H1 (cell line): Measurements from ENCODE around the gene FGF10. TPM values are rescaled to one million over a fixed set of nuclear protein-coding genes. Genes with fewer than 3 reads are reported as not detected.

Experiments used
- CTCF ChIA-PET: fragments of 300-600 bp; sonication (Branson Sonifier 250); formaldehyde crosslinking; loops from one replicate; lab custom pipeline; 2021; ENCODE audit not compliant: partially characterized antibody; lab: Charles Lee
- POLR2A ChIA-PET: fragments of 300-600 bp; sonication (Branson Sonifier 250); formaldehyde crosslinking; loops from one replicate; lab custom pipeline; 2021; ENCODE audit warnings: inconsistent platforms; ENCODE audit not compliant: partially characterized antibody; lab: Charles Lee
- DNase-seq, 2 experiments: peaks; one replicate each; pipeline versions ENCODE4 v3.0.0 to v3.0.0-alpha.2; 2010 to 2022; ENCODE audit warnings: low spot score in 2 of 2, low read depth in 1 of 2, mixed read lengths in 1 of 2
- FAIRE-seq: peaks from 2 replicates; lab custom pipeline; 2011; peaks lifted over from hg19 to GRCh38; lab: Jason Lieb, UNC
- H2AFZ ChIP-seq: 2 replicates; pipeline ENCODE4 v1.8.1; 2012; ENCODE audit warnings: low read length, inconsistent platforms
- H2AK5ac ChIP-seq: 2 replicates; pipeline ENCODE4 v1.6.1; 2013; ENCODE audit warnings: low read depth, low read length
- H2BK120ac ChIP-seq: replicated peaks from 2 replicates; pipeline ENCODE3; 2013; ENCODE audit warnings: low read depth, low read length, inconsistent platforms
- H2BK12ac ChIP-seq: 2 replicates; pipeline ENCODE4 v1.6.1; 2013; ENCODE audit warnings: low read depth, low read length
- H2BK15ac ChIP-seq: 2 replicates; pipeline ENCODE4 v1.6.1; 2013; ENCODE audit warnings: low read length
- H2BK20ac ChIP-seq: 2 replicates; pipeline ENCODE4 v1.6.1; 2013; ENCODE audit warnings: low read length
- H2BK5ac ChIP-seq: 2 replicates; pipeline ENCODE4 v1.6.1; 2013; ENCODE audit warnings: low read depth, low read length
- H3K14ac ChIP-seq: 2 replicates; pipeline ENCODE4 v1.6.1; 2013; ENCODE audit warnings: inconsistent platforms; ENCODE audit not compliant: insufficient read length
- H3K18ac ChIP-seq: 2 replicates; pipeline ENCODE4 v1.6.1; 2013; ENCODE audit warnings: low read length; ENCODE audit errors: extremely low read depth
- H3K23ac ChIP-seq: 2 replicates; pipeline ENCODE4 v1.6.1; 2013; ENCODE audit warnings: inconsistent platforms; ENCODE audit not compliant: insufficient read length
- H3K23me2 ChIP-seq: 2 replicates; pipeline ENCODE4 v1.6.1; 2013; ENCODE audit warnings: low read depth, low read length
- H3K27ac ChIP-seq: 2 replicates; pipeline ENCODE4 v1.6.1; 2011; ENCODE audit warnings: low read depth, low read length, inconsistent platforms
- H3K27me3 ChIP-seq, 4 experiments: replicated peaks in 1 of 4; 1 replicate in 1 of 4; 2 replicates in 3 of 4; pipeline versions ENCODE4 v1.6.1 to v1.8.1; 2011 to 2013; ENCODE audit warnings: low read length in 3 of 4, mild to moderate bottlenecking in 3 of 4, inconsistent platforms in 2 of 4, mixed read lengths in 2 of 4, moderate library complexity in 1 of 4; ENCODE audit not compliant: control insufficient read depth in 3 of 4, insufficient read depth in 3 of 4; ENCODE audit errors: extremely low read depth in 1 of 4
- H3K36me3 ChIP-seq, 4 experiments: 2 replicates each; pipeline versions ENCODE4 v1.6.1 to v1.8.1; 2011 to 2013; ENCODE audit warnings: mild to moderate bottlenecking in 4 of 4, low read length in 3 of 4, moderate library complexity in 2 of 4, control low read depth in 1 of 4, inconsistent platforms in 1 of 4; ENCODE audit not compliant: insufficient read depth in 4 of 4, control insufficient read depth in 2 of 4
- H3K4ac ChIP-seq: replicated peaks from 2 replicates; pipeline ENCODE3; 2013; ENCODE audit warnings: low read length, low read depth, mixed read lengths, inconsistent platforms; ENCODE audit not compliant: insufficient read length
- H3K4me1 ChIP-seq, 4 experiments: replicated peaks in 1 of 4; 1 replicate in 1 of 4; 2 replicates in 3 of 4; pipeline versions ENCODE4 v1.6.1 to v1.8.1; 2011 to 2013; ENCODE audit warnings: low read length in 3 of 4, inconsistent platforms in 2 of 4, mixed read lengths in 1 of 4; ENCODE audit not compliant: insufficient read depth in 4 of 4, control insufficient read depth in 3 of 4
- H3K4me2 ChIP-seq, 2 experiments: 2 replicates each; pipeline versions ENCODE4 v1.6.1 to v1.8.1; 2011 to 2013; ENCODE audit warnings: low read depth in 2 of 2, low read length in 2 of 2, control low read depth in 1 of 2, inconsistent platforms in 1 of 2, mild to moderate bottlenecking in 1 of 2; ENCODE audit not compliant: insufficient read depth in 1 of 2
- H3K4me3 ChIP-seq, 4 experiments: fragments of 200-600, 300-600 bp in 1 of 4; sonication (generic), shearing (Covaris generic), sonication (Bioruptor Twin) in 1 of 4; 2 replicates each; pipeline versions ENCODE4 v1.5.1 to v1.8.1; 2011 to 2016; ENCODE audit warnings: low read length in 4 of 4, low read depth in 3 of 4, control low read depth in 2 of 4, inconsistent platforms in 2 of 4, mild to moderate bottlenecking in 2 of 4, mixed read lengths in 1 of 4, moderate library complexity in 1 of 4; ENCODE audit not compliant: insufficient read depth in 2 of 4; ENCODE audit errors: extremely low read depth in 1 of 4
- H3K56ac ChIP-seq: replicated peaks from 2 replicates; pipeline ENCODE3; 2013; ENCODE audit warnings: low read depth, mild to moderate bottlenecking, mixed read lengths, low read length, inconsistent platforms; ENCODE audit not compliant: insufficient read length
- H3K79me1 ChIP-seq: 2 replicates; pipeline ENCODE4 v1.6.1; 2013; ENCODE audit warnings: low read depth, low read length, control low read depth
- H3K79me2 ChIP-seq, 2 experiments: 2 replicates each; pipeline versions ENCODE4 v1.6.1 to v1.8.1; 2012 to 2013; ENCODE audit warnings: low read length in 2 of 2, mild to moderate bottlenecking in 2 of 2, inconsistent platforms in 1 of 2; ENCODE audit not compliant: insufficient read depth in 2 of 2, control insufficient read depth in 1 of 2
- H3K9ac ChIP-seq, 4 experiments: replicated peaks in 1 of 4; 1 replicate in 1 of 4; 2 replicates in 3 of 4; pipeline versions ENCODE4 v1.6.1 to v1.8.1; 2011 to 2013; ENCODE audit warnings: low read depth in 3 of 4, low read length in 3 of 4, control low read depth in 2 of 4, mild to moderate bottlenecking in 2 of 4, moderate library complexity in 2 of 4, inconsistent platforms in 1 of 4; ENCODE audit errors: extremely low read depth in 1 of 4
- H3K9me3 ChIP-seq, 2 experiments: 2 replicates each; pipeline versions ENCODE4 v1.6.1 to v1.8.1; 2012 to 2013; ENCODE audit warnings: mild to moderate bottlenecking in 2 of 2, moderate library complexity in 2 of 2, control low read depth in 1 of 2, inconsistent platforms in 1 of 2, low read depth in 1 of 2, low read length in 1 of 2, mixed read lengths in 1 of 2; ENCODE audit not compliant: insufficient read depth in 2 of 2
- H4K20me1 ChIP-seq, 2 experiments: replicated peaks in 1 of 2; 2 replicates each; pipeline versions ENCODE3 to v1.8.1; 2011 to 2013; ENCODE audit warnings: inconsistent platforms in 2 of 2, low read length in 2 of 2, mild to moderate bottlenecking in 1 of 2; ENCODE audit not compliant: insufficient read depth in 2 of 2, control insufficient read depth in 1 of 2
- H4K5ac ChIP-seq: 2 replicates; pipeline ENCODE4 v1.6.1; 2013; ENCODE audit warnings: low read length, low read depth, mixed read lengths, inconsistent platforms; ENCODE audit not compliant: insufficient read length
- H4K8ac ChIP-seq: 2 replicates; pipeline ENCODE4 v1.8.0; 2013; ENCODE audit warnings: mild to moderate bottlenecking, moderate library complexity, low read length, inconsistent platforms; ENCODE audit not compliant: insufficient read depth; ENCODE audit errors: extremely low read depth
- H4K91ac ChIP-seq: replicated peaks from 2 replicates; pipeline ENCODE3; 2013; ENCODE audit warnings: low read length, mixed read lengths, inconsistent platforms; ENCODE audit not compliant: insufficient read length
- SP2 ChIP-seq: IDR thresholded peaks from 2 replicates; pipeline ENCODE4 v1.6.1; 2012; ENCODE audit warnings: mild to moderate bottlenecking, low read length, inconsistent platforms
- SRF ChIP-seq: IDR thresholded peaks from 2 replicates; pipeline ENCODE4 v1.6.1; 2011; ENCODE audit warnings: mild to moderate bottlenecking, low read depth, low read length, moderate library complexity
- WGBS, 2 experiments: shearing (Covaris generic) in 1 of 2; methylation state at CpG; one replicate each; pipeline versions ENCODE4 v1.1.6 to v1.1.7; 2013 to 2015; ENCODE audit warnings: low lambda C conversion rate in 2 of 2, mixed read lengths in 2 of 2, inconsistent platforms in 1 of 2, low coverage in 1 of 2, missing lambda C conversion rate in 1 of 2; ENCODE audit not compliant: insufficient replicate concordance in 2 of 2, insufficient coverage in 1 of 2, insufficient read length in 1 of 2; ENCODE audit errors: extremely low coverage in 1 of 2, missing lambda C conversion rate in 1 of 2; 5-methylcytosine and 5-hydroxymethylcytosine counted together
- polyA plus RNA-seq, 7 experiments: library from polyadenylated mRNA; depleted of rRNA in 3 of 7; stranded (reverse) in 5 of 7; unstranded in 2 of 7; fragments of >200 nt in 5 of 7; fragments of 200-250 nt in 2 of 7; gene quantifications; 1 replicate in 5 of 7; 2 replicates in 1 of 7; 4 replicates in 1 of 7; pipeline versions ENCODE4 v1.2.1 to v1.2.3, GENCODE V29; 2011 to 2013; ENCODE audit warnings: missing spikeins in 2 of 7, mixed read lengths in 2 of 7
- total RNA-seq: library from RNA; stranded (reverse); fragmentation: NEBNext Ultra II Directional; extraction: Animal tissue kit (Norgen Biotek cat#: 25700); gene quantifications from 2 replicates; pipeline ENCODE4 v1.2.1, GENCODE V29; 2021

The FGF10 gene
- total and polyA plus RNA-seq, 2 of the 8 experiments (the other 6 are each of a cell fraction or from before 2014, with no cell fraction given): 0.06 to 0.54 TPM

DNA sequence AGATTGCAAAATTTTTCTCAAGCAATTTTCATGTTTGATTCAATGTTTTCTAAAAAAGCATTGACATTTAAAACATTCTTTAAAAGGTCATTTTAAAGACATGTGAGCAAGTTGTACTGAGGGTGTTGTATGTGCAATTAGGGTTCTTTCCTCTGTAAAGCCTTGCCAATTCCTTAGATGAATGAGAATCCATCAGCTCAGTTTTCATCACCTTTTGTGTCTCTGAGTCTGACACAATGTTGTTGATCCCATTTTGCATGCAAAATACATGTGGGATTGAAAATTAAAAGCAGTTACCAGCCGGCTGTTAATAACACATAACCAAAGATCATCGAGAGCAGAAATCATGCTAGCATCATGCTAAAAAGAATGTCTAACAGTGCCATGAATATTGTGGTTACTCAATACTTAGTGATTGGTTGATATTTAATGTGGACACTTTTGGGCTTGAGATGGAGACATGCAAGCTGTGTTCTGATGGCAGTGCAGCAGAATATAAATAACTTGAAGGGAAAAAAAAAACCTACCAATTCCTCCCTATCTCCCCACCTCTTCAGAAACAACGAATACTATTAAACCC lies 57.7 kb downstream of the FGF10 start:
- Histone ChIP-seq H2AFZ (peak overlapping the region; percentile 15; the same call in 1 of the 2 replicates), H3K27ac (no peak overlapping the region), H2BK20ac (no peak overlapping the region), H2AK5ac (no peak overlapping the region), H4K5ac (no peak overlapping the region), H4K91ac (no peak overlapping the region), H2BK15ac (no peak overlapping the region), H3K23me2 (no peaks in the 10 kb centered on the region), H3K36me3 (no peaks in the 10 kb centered on the region), H3K18ac (no peak overlapping the region), H3K4me3 (no peak overlapping the region), H3K56ac (no peak overlapping the region), H3K27me3 (no peaks in the 10 kb centered on the region), H2BK5ac (no peak overlapping the region), H3K4me2 (no peak overlapping the region), H2BK12ac (no peak overlapping the region), H3K4ac (no peak overlapping the region), H3K79me2 (no peaks in the 10 kb centered on the region), H3K14ac (no peak overlapping the region), H4K8ac (no peak overlapping the region), H3K9ac (no peak overlapping the region), H3K9me3 (no peaks in the 10 kb centered on the region), H3K23ac (no peak overlapping the region), H3K79me1 (no peaks in the 10 kb centered on the region), H4K20me1 (no peaks in the 10 kb centered on the region), H3K4me1 (no peaks in the 10 kb centered on the region), H2BK120ac (no peak overlapping the region)
- POLR2A ChIA-PET: no interaction called here
- TF ChIP-seq SP2: no peak
- no peak for TF ChIP-seq SRF
- FAIRE-seq (no peak), DNase-seq (no peak)
- 74% methylated on average over 3 of the region's 3 CpGs; no CpG with 5 or more reads in 1 of the 2 experiments for WGBS, 2 experiments
- CTCF ChIA-PET: interaction anchor here (0.6 to 2.7 kb wide), 29 partner anchors 10 to 671 kb away, joined by 3 to 19 read pairs (median 4); no protein-coding TSS in a partner anchor
